ENCODE measurements around the gene DOK7. TPM values are rescaled to one million over a fixed set of nuclear protein-coding genes. Genes with fewer than 3 reads are reported as not detected.

The DOK7 gene
- total RNA-seq, 4 donors from 2014 or later = 0.26 to 0.45 TPM; not detected in 2

DNA sequence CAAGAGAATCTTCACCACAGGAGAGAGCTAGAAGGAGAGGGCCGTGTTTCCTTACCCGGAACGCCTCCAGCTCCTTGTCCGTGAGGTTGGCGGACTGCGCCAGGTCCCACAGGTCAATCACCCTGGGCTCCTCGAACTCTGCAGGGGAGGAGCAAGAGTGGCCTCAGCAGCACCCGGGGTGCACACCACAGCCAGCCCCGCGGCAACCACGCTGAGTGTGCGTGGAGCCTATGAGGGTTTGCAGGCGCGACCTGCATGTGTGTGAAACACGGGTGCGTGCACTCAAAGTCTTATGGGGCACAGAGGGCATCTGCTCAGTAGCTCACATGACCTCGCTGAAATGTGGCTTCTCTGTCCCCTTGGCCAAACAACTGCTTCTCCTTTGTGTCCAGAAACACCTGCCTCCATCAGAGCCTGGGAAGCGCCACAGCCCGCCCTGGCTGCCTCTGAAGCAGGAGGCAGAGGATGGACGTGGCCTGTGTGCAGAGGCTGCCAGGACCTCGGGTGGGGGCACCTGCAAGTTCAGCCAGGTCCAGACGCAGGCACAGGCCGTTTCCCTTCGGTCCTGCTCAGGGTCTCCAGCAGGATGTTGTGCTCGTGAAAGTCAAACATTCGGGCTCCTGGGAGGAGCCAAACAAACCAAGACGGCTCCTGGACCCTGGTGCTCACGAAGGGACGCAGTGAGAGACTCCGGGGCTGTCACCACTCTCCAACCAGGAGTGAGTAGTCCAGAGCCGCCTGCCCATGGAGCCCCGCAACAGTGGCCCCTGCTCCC lies 53.1 kb downstream of the DOK7 start:
- H3K4me3 ChIP-seq = no peak overlapping the region
- DNase-seq = no peak
- TF ChIP-seq, protein P1, sequence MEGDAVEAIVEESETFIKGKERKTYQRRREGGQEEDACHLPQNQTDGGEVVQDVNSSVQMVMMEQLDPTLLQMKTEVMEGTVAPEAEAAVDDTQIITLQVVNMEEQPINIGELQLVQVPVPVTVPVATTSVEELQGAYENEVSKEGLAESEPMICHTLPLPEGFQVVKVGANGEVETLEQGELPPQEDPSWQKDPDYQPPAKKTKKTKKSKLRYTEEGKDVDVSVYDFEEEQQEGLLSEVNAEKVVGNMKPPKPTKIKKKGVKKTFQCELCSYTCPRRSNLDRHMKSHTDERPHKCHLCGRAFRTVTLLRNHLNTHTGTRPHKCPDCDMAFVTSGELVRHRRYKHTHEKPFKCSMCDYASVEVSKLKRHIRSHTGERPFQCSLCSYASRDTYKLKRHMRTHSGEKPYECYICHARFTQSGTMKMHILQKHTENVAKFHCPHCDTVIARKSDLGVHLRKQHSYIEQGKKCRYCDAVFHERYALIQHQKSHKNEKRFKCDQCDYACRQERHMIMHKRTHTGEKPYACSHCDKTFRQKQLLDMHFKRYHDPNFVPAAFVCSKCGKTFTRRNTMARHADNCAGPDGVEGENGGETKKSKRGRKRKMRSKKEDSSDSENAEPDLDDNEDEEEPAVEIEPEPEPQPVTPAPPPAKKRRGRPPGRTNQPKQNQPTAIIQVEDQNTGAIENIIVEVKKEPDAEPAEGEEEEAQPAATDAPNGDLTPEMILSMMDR (IDR thresholded peaks at IDR 0.05) = no peak
- TF ChIP-seq POLR2A (IDR thresholded peaks at IDR 0.05) = no peak
- WGBS, 2 donors = 67 to 100% methylated on average over 4 of the region's 32 CpGs
- no peak overlapping the region for H3K27ac ChIP-seq
- intact Hi-C loops (cut with DNase I) = no loop called here
- no peaks in the 10 kb centered on the region for H3K4me1 ChIP-seq
- H3K27me3 ChIP-seq = no peaks in the 10 kb centered on the region
- peaks cover 32 to 100% (median 68%) of the 10 kb centered on the region in 3 donors for H3K36me3 ChIP-seq
- no peaks in the 10 kb centered on the region for H3K9me3 ChIP-seq

GRCh38 chr4:3516836-3517730 lies 54.0 kb downstream of the DOK7 start:
- Histone ChIP-seq H3K9me3 (no peaks in the 10 kb centered on the region), H3K4me1 (no peaks in the 10 kb centered on the region), H3K4me3 (no peak overlapping the region), H3K36me3 (peaks cover 32 to 100% (median 68%) of the 10 kb centered on the region in 3 donors), H3K27ac (no peak overlapping the region), H3K27me3 (no peaks in the 10 kb centered on the region)
- 84 to 94% methylated on average over 8 to 9 of the region's 29 CpGs for WGBS, 2 donors
- no peak for DNase-seq
- intact Hi-C loops (cut with DNase I) = no loop called here
- TF ChIP-seq POLR2A (IDR thresholded peaks at IDR 0.05) = no peak
- TF ChIP-seq, protein P1 (IDR thresholded peaks at IDR 0.05) = no peak

GRCh38 chr4:3517731-3518510 lies 54.8 kb downstream of the DOK7 start:
- H3K4me1 ChIP-seq = no peaks in the 10 kb centered on the region
- H3K27ac ChIP-seq = no peak overlapping the region
- H3K36me3 ChIP-seq = peaks cover 34 to 100% (median 64%) of the 10 kb centered on the region in 3 donors
- no peak for TF ChIP-seq POLR2A (IDR thresholded peaks at IDR 0.05)
- TF ChIP-seq, protein P1 (IDR thresholded peaks at IDR 0.05) = no peak
- 98 to 100% methylated on average over 3 to 25 of the region's 49 CpGs for WGBS, 2 donors
- intact Hi-C loops (cut with DNase I) = no loop called here
- DNase-seq = no peak
- H3K9me3 ChIP-seq = no peaks in the 10 kb centered on the region
- H3K27me3 ChIP-seq = no peaks in the 10 kb centered on the region
- no peak overlapping the region for H3K4me3 ChIP-seq

- intact Hi-C loops (cut with DNase I) = no loop called here
- no CpG with 5 or more reads among the region's 11 CpGs for WGBS, 2 donors
- no peaks in the 10 kb centered on the region for H3K4me1 ChIP-seq
Measured at GRCh38 chr4:3518511-3518880, 55.4 kb downstream of the DOK7 start.

More at GRCh38 chr4:3518511-3518880, 55.4 kb downstream of the DOK7 start:
- Histone ChIP-seq H3K4me3 (no peak overlapping the region), H3K27ac (no peak overlapping the region), H3K27me3 (no peaks in the 10 kb centered on the region), H3K36me3 (peaks cover 31 to 100% (median 65%) of the 10 kb centered on the region in 3 donors), H3K9me3 (no peaks in the 10 kb centered on the region)
- DNase-seq = no peak
- TF ChIP-seq, protein P1 (IDR thresholded peaks at IDR 0.05) = no peak
